Smooth muscle cell of the brain vasculature (primary cell): ENCODE data around the gene BAIAP3.

Experiments
- DNase-seq: peaks from one replicate; pipeline ENCODE4 v3.0.0-alpha.2; 2012; ENCODE audit warnings: low read depth, low spot score

The BAIAP3 gene

DNA sequence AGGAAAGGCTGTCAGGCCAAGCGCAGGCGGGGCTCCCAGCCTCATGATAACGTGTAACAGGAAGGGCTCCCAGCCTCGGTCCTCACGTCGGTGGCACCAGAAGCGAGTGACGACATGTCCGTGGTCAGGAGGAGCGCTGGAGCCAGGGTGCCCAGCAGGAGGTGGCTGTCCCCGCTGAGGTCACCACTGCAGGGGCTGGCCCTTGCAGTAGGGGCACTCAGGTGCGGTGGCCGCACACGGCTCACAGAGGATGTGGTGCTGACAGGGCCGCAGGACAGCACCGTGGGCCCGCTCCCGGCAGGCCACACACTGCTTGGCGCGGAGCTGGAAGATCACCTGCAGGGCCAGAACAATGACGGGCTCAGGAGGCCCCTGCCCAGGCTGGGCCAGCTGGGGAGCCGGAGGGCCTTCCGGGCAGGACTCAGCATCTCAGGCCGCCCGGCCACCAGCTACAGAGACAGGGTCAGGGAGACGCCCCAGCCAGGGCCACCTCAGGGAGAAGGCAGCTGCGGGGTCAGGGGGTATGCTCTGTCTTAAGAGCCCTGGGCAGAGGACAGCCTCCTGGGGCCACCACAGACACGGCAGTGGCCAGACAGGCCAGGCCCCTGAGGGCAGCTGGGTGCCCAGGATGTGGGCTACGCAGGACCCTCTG, 32.7 kb downstream of the BAIAP3 start:
- DNase-seq = no peak

DNA sequence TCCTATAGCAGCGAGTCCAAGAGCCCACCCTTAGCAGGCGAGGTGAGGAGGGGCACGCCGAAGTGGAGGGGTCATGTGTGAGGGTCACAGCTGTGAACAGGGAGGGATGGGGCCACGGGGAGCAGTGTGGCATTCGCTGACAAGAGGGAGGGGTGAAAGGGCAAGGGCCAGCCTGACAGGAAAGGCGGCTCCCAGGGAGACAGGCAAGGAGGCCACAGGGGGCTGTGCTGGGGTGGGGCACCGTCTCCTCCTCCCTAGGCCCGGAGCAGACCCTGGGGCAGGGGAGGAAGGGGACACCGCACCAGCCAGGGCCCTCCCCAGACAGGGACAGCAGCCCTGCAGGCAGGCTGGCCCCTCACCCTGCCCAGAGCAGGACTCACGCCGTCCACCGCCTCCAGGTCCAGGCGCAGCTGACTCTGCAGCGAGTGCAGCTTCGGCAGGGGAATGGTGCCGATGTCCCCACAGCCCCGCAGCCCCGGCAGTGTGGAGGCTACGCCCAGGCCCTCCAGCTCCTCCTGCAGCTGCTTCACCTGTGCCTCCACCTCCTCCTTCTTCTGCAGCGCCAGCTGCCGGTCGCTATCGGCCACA, 33.4 kb downstream of the BAIAP3 start:
- DNase-seq = no peak

DNA sequence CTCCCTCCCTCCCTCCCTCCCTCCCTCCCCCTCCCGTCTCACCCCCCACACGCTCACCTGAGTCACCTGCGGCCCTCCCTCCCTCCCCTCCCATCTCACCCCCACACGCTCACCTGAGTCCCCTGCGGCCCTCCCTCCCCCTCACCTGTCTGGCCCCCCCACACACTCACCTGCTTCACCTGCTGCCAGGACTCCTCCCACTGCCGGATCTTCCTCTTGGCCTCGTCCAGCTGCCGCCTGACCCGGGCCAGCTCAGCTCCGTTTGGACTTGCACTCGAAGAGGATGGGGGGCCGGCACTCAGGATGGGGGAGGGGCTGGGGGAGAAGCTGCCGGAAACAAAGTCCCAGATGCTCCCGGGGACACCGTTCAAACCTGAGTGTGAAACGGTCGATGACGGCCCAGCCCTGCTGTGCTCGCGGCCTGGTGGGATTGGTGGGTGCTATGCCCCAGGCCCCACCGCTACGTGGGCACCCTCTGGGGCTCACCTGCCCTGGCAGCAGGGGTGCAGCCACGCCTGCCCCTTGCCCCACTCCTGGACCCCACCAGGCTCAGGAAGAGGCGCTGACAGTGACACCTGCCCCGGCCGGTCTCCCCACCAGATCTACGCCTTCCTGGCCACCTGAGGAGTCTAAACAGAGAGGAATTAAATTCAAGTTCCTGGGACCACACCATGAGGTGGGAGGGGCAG, 34.2 kb downstream of the BAIAP3 start:
- no peak for DNase-seq

DNA sequence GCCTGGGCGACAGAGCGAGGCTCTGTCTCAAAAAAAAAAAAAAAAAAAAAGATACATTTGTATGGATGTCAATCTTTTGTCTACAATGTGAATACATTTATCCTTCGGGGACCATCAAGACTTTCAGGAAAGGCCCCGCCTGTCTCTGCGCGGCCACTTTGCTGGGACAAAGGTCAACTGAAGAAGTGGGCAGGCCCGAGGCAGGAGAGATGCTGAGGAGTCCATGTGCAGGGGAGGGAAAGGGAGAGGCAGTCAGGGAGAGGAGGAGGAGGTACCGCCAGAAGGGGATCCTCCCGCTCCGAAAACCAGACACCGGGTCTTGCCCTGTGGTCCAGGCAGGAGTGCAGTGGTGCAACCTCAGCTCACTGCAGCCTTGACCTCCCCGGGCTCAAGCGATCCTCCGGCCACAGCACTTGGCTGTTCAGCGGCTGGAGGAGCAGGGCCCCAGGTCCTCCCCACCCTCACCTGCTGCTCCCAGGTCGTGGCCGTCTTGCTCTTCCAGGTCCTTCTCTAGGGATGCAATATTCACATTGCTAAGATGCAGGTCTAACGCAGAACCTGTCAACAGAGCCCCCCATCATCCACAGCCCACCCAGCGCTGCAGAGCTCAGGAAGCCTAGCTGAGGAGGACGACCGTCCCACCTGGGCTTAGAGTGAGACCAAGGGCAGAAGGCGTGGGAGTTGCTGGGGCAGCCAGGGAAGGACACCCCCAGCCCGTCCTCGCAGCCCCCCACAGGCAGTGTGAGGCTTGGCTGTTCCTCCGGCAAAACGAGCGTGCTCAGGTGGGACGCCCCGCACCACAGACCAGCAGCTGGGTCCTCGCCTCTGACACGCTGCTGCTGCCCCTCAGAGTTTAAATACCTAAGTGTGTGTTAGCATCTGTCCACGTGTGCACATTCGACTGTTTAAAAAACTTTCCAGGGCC, 37.9 kb downstream of the BAIAP3 start:
- no peak for DNase-seq

DNA sequence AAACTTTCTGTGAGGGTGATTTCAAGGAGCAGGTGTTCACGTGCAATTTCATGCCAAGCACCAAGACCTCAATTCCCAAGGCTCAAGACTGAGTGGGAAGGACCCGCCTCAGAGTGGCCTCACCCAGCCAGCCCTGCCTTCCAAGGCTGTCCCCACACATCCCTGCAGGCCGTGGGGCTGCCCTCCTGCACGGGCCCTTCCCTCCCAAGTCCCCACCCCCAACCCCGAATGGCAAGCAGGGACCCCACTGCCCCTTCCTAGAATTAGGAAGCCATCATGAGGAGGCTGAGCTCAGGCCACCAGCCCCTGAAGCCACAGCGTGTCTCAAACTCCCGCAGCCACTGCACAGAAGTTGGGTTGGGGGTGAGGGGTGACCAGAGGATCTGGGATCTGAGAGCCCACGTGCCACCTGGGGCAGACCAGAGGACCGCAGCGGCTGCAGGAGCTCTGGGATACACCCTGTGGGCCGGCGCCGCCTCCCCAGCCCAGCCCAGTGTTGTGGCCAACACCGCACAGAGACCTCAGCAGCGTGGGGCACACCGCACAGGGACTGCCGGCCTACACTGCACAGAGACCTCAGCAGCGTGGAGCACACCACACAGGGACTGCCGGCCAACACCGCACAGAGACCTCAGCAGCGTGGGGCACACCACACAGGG, 39.0 kb downstream of the BAIAP3 start:
- DNase-seq = no peak

DNA sequence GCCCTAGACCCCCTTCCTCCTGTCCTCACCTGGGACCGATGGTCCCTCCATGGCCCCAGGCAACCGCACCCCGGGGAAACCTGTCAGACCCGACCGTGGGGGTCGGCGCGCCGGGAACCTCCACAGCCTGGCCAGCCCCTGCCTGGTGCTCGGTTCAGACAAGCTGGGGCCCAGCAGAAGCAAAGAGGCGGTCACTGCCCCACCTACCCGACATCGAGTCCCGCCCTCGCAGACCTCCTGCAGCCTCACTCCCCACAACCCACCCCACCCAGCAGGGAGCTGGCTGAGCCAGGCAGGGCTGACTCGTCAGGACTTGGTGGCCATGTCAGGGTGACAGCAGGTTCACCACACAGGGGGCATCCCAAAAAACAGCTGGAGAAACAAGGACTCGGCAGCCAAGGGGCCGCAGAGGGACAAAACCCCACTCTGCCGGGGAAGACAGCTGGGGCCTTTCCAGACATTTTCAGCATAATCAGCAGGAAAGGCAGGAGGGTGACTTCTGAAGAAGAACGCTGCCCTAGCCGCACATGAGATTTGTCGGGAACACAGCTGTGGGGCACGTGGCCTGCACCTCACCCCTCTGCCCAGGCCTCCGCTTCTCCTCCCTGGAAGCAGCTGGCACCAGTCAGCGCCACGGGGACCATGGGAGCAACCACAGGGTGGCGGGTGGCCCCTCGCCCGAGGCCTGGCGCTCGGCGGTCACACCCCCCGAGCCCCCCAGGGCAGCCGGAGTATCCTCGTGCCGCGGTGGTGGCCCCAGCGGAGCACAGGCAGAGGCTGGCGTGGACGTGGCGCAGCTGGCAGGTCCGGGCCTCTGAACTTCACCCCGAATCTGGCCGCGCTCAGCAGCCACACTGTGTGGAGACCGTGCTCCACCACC, 41.2 kb downstream of the BAIAP3 start:
- no peak for DNase-seq

DNA sequence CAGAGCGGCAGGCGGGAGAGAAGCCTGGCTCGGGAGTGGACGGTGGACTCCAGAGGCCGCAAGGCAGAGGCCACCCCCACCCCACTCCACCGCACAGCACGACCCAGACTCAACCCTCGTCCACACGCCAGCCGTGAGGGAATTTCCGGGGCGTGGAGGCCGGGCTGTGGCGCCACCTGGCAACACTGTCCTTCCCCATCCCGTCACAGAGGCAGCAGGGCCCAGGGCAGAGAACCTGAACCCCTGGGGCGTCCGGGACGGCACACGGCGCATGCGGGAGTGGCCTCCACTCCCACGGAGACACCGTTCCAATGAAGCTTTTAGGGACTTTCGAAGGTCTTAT, 41.8 kb downstream of the BAIAP3 start:
- DNase-seq = no peak

DNA sequence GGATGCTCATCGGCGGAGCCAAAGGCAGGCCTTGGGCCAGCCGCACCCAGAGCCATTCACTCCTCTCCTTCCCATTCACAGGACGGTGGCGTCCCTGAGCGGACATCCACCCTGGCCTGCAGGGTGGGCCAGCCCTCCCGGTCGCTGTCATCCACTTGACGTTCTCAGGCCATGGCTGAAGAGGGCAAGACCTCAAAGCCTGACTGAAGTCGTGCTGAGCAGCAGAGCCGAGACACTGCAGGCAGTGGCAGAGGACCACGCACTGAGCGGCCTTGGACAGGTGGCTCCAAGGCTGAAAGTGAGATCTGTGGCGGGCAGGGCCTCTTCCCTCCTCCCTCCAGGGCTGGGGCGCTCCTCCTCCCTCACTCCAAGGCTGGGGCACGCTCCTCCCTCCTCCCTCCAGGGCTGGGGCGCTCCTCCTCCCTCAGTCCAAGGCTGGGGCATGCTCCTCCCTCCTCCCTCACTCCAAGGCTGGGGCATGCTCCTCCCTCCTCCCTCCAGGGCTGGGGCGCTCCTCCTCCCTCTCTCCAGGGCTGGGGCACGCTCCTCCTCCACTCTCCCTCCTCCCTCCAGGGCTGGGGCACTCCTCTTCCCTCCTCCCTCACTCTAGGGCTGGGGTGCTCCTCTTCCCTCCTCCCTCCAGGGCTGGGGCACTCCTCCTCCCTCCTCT, 42.4 kb downstream of the BAIAP3 start:
- no peak for DNase-seq

DNA sequence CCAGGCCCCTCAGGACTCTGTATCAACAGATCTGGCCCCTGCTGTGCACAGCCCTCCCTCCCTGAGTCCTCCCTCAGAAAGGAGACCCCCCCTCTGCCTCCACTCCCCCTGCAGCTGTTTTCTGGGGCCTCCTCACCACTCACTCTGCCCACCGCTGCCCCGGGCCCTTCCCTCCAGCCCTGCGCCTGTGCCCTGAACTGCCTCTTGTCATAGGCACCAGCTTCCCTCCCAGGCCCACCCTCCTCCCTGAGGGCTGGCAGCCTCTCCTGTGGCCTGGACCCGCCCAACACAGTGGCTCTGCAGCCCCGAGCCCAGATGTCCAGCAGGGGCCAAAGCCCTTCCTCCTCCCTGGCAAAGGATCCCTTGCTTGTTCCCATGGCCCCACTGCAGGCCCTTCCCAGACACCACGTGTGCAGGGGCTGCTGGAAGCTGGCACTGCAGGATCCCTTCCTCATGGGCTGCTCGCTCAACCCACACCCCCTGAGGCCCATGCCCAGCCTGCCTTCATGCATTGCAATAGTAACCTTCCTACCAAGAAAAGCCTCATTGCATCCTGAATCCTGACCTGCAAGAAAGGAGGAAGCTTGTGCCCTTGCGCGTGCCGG, 44.1 kb downstream of the BAIAP3 start:
- DNase-seq = no peak

DNA sequence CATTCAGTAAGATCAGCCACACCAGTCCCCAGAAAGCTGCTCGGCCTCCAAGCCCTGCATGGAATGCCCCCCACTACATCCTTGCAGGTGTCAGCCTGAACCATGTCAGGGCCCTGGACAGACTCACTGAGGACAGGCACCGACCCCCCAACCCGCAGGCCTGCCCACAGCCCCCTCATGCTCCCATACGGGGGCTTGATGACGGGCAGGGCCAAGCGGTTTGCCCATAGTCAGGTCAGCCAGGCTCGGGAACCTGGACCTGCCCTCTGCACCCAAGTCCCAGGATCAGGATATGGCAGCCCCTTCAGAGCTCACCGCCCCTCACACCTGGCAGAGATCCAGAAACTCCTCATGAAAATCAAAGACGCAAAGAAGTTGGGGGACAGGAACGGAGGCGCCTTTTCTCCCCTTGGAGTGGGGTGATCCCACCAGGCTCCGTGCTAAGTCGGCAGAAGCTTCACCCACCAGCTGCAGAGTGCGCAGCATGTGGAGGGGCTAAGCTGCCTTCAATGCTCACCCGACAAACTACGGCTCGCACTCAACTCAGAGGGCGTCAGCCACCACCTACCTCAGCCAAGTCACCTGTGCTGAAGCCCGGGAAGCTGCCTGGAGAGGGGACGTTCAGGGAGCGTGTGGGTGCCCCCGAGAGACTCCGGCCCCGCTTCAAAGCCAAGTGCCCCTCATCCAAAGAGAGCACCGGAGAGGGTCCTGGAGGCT, 44.8 kb downstream of the BAIAP3 start:
- DNase-seq = no peak

DNA sequence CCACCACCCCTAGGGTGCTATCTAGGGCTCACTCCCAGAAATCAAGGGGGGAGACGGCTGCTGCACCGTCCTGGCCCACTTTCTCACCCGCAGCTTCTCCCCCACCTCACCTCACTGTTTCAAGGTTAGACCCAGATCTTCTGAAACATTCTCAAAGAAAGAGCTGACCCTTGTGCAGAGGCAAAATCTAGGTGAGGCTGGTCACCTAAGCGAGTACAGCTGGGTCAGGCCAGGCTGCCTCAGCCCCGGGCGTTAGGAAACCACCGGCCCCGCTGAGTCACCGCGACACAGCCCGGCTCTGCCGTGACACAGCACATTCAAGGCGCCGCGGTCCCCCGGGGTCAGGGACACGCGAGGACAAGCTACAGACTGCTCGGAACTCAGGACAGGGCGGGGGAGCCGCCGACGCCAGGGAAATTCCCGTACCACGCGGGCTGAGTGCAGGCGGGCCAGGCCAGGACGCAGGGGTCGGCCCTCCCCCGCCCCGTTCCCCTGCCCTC, 45.4 kb downstream of the BAIAP3 start:
- no peak for DNase-seq

DNA sequence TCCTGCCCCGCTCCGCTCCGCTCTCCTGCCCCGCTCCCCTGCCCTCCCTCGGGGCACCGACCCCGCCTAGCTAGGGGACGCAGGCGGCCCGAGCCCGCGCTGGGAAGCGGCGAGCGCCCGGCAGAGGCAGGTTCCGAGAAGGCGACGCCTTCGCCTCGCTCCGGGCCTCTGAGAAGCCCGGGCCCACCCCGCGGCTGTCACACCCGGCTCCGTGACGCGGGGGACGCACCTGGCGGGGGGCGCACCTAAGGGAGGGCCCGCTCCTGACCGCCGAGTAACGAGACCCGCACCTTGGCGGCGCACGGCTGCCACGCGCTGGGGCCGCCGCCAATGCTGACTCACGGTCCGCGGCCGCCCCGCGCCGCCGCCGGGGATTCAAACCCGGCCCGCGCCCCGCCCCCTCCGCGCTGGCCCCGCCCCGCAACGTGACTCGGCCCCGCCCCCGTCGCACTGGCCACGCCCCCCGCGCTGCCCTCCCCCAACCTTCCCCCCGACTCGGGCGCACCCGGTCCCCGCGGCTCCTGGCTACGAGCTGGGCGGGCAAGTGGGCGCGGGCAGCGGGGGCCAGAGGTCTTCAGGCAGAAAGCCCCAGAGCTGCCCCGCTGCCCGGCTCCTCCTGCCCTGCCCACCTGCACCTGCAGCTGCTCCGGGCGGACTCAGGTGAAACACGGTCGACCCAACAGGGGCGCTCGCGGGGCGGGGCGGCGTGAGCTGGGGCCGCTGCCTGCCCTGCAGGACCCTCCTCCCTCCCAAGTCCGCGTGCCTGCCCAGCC, 46.0 kb downstream of the BAIAP3 start:
- no peak for DNase-seq

DNA sequence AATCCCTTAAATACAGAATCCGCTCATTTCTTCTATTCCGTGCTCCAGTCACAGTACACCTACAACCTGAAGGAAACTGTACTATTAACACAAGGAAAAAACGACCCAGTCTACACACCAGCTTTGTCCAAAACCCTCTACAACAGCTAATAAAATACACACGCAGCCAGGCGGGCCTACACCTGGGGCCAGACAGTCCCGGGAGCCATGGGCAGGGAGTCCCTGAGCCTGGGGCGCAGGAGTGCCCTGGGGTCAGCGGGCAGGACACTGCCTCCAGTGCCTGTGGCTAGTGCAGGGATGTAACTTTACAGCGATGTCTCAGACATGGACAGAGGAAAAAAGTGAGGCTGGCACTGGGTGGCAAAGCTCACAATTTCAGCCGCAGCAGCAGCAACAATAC, 46.8 kb downstream of the BAIAP3 start:
- DNase-seq = no peak

DNA sequence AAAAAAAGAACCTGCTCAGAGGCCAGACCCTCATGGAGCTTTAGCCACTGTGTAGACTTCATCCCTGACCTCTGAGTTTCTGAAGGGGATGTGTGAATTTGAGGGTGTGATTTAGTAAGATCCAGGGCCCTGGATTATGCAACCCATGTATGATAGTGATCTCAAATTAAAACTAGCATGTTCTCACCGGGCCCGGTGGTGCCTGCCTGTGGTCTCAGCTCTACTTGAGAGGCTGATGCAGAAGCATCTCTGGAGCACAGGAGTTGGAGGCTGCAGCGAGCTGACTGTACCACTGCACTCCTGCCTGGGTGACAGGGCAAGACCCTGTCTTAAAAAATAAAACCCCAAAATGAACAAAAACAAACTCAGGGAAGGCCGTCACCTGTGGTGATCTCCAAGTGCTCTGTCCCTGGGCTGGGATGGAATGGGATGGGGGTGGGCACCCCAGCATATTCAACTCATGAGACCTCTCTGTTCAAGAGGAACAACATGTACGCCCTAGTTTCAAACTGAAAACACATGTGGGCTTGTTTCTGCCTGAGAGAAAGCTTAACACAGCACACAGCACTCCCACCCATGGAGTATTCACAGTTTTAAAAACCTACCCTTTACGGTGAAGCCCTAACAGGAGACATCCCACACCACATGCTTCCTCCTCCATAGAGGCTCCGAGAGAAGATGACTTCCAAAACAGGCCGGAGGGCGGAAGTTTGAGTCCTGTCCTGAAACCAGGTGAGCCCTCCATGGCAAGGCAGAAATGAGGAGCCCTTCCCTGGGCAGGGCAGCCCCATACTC, 48.4 kb downstream of the BAIAP3 start:
- no peak for DNase-seq

DNA sequence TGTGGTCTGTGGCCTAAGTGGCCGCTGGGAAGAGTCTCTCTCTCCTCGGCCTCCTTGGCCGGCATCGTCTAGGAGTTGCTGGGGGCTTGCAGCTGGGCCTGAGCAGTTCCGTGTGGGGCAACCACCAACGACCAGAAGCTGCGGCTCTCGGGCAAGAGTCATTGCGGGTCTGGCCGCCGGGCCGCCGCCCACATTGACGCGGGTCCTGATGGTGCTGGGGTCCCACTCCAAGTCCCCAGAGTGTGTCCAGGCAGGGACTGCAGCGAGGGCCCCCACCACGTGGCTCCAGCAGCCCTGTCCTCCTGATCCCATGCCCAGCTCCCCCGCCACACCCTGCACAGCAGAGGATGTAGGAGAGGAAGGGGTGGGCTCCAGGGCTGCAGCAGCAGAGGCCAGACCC, 50.1 kb downstream of the BAIAP3 start:
- no peak for DNase-seq

DNA sequence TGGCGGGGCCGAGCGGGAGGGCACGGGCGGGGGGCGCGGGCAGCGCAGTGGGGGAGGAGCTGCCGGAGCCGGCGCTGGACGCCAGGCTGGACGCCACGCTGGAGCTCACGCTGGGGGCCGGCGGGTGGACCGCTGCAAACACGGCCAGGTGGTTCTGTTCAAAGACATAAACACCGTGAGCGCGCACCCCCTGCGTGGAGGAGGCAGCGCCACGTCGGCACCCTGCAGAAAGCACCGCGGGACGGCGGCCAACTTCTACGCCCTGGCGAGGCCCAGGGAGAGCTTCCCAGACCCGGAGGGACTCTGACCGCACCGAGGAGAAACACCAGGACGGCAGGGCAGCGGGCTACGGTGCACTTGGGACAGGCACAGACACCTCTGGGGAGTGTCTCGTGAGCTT, 51.8 kb downstream of the BAIAP3 start:
- DNase-seq = no peak

DNA sequence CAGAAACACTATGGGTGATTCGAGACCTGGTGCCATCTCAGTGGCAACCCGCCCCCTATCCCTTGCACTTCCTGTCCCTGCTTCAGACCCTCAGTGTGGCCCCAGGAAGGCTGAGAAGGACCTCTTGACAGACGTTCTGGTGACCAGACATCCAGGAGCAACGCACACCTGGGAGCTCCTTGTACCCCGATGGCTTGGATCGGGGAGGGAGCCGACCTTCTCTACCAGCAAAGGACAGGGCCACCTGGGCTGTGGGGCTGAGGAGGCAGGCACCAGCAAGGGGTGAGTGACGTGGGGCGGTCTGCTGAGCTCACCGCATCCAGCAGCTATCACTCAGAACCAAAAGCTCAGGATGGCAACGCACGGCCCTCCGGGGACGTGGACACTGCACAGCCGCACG, 53.9 kb downstream of the BAIAP3 start:
- no peak for DNase-seq
